NT2/D1 (cell line): ENCODE results near the gene LITAFD.

Experiments used
- SUZ12 ChIP-seq: IDR thresholded peaks from 2 replicates; pipeline ENCODE4 v1.6.1; 2011; ENCODE audit not compliant: insufficient read length, insufficient read depth; ENCODE audit errors: extremely low read depth
- YY1 ChIP-seq: IDR thresholded peaks from 2 replicates; pipeline ENCODE4 v1.6.1; 2011; ENCODE audit not compliant: insufficient read length, insufficient read depth
- ZNF274 ChIP-seq: IDR thresholded peaks from 2 replicates; pipeline ENCODE4 v1.6.1; 2011; ENCODE audit warnings: mild to moderate bottlenecking, low read depth, low read length

- TF ChIP-seq YY1 (no peak), SUZ12 (no peak), ZNF274 (no peak)
These were observed 37.8 kb downstream of the LITAFD start for GRCh38 chr16:8919934-8920462.
